DMS53 treated with DMSO at 0.1 percent for 48 hours (cell line): ENCODE results near the gene GCG.

Source experiments
- DNase-seq: peaks from one replicate; lab custom pipeline; 2025; ENCODE audit not compliant: unreplicated experiment; lab: John Stamatoyannopoulos, UW

GCG gene

GRCh38 chr2:162152147-162152546 lies at the start of gene GCG:
GCG (minus strand) TSS chr2:162152247; CDS start chr2:162149178, 3,069 bp downstream.
- no peak for DNase-seq

- DNase-seq = no peak
These were observed 48.6 kb upstream of the GCG start for GRCh38 chr2:162200636-162201035.

DNA sequence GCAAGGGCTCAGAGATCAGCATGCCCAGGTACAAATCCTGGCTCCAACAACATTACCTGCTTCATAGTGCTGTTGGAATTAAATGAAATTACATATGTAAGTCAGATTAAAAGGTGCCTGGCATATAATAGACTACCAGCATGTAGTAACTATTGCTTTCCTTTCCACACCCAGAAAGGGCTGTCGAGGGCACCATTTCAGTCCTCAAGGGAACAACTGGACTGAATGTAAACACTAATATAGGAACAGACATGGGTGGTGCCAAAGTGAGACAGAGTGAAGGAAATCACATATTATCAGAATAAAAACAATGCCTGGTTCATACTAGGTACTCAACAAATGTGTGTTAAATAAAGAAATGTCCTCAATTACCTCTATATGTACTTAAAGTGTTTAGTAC lies 47.9 kb upstream of the GCG start:
- DNase-seq = no peak

DNA sequence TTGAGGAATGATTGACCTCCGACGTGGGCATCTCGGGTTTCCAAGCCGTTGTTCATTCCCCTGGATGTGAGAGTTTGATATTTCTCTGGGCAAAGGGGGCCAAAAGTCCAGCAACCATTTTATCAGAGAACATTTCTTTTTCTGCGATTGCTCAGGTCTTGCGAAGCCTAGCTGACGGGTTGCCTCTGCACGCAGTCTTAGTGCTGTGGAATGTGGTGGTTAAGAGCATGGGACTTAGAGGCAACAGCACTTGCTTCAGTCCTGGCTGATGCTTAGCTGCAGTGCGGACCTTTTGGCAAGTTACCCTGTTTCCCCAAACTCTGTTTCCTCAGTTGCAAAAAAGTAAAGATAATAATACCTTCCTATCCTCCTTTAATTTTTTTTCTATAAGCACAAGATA lies 46.2 kb upstream of the GCG start:
- no peak for DNase-seq

- DNase-seq = no peak
These were observed 45.2 kb upstream of the GCG start for GRCh38 chr2:162197069-162197825.

GRCh38 chr2:162196638-162197037 lies 44.6 kb upstream of the GCG start:
- DNase-seq = no peak

- DNase-seq = no peak
These were observed 36.4 kb upstream of the GCG start for GRCh38 chr2:162188451-162188850.

- no peak for DNase-seq
These were observed 33.6 kb upstream of the GCG start for GRCh38 chr2:162185541-162186232.

- DNase-seq = peak; percentile 60
These were observed 32.9 kb upstream of the GCG start for GRCh38 chr2:162184821-162185450.

- DNase-seq = no peak
These were observed 32.3 kb upstream of the GCG start for GRCh38 chr2:162184359-162184758.

GRCh38 chr2:162182395-162182794 lies 30.3 kb upstream of the GCG start:
- DNase-seq = no peak

GRCh38 chr2:162177301-162177700 lies 25.3 kb upstream of the GCG start:
- no peak for DNase-seq

DNA sequence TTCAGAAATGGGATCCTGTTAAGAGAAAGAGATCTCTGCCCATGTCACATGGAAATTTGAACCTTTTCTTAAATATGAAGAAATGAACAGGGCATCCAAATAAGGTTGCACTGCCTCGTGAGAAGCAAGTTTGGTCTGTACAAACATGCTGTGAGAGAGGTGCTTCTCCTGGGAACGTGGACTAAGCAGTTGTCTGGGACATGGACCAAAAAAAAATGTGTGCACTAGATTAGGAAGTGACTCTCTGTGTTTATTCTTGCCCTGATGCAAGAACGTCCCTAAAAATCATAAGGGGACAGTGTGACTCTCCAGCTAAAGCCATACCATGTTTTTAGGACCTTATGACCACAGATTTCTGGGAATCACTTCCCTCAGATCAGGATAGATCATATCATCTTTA lies 23.7 kb upstream of the GCG start:
- no peak for DNase-seq

GRCh38 chr2:162174746-162175145 lies 22.7 kb upstream of the GCG start:
- no peak for DNase-seq

- DNase-seq = peak; percentile 23
These were observed 20.8 kb upstream of the GCG start for GRCh38 chr2:162172802-162173370.

- no peak for DNase-seq
These were observed 14.7 kb upstream of the GCG start for GRCh38 chr2:162166745-162167144.

GRCh38 chr2:162166174-162166573 lies 14.1 kb upstream of the GCG start:
- DNase-seq = no peak

DNA sequence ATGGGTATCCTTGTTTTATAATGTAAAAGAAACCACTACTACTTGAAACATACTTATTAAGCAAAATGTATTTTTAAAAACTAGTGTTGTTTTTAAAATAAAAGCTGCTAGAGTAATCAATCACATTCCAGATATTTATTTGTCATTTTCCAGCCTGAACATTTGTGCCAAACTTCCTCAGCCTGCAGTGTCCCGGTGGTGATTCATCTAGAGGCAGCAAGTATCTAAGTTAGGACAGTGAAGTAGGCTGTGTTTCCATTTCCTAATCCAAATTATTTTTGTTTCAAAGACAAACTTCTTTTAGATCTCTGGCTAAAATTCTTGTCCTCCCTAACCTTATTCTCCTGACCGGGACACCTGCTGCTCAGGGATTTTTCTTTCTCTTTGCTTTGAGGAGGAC lies 12.8 kb upstream of the GCG start:
- no peak for DNase-seq

- DNase-seq = no peak
These were observed 7.4 kb upstream of the GCG start for GRCh38 chr2:162159446-162159845.

GRCh38 chr2:162156149-162156548 lies 4.1 kb upstream of the GCG start:
- no peak for DNase-seq

DNA sequence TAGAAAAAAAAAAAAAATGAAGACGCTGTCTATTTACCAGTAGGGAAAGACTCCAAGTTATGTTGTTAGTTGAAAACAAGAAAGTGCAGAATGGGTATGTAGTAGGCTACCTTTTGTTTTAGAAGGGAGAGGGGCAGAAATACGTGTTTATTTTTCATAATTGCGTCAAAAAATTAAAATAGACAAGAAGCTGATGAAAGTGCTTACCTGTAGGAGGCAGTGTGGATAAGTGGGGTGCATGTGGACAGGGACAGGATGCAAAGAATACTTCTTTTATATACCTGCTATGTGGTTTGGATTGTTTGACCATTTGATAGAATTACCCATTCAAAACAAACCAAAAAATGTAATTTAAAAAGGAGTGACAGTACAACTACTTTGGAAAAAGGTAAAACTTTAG lies 3.0 kb upstream of the GCG start:
- DNase-seq = no peak
